Urinary bladder (tissue), 4 donors: Measurements from ENCODE around the gene CRCP. TPM values are rescaled to one million over a fixed set of nuclear protein-coding genes. Genes with fewer than 3 reads are reported as not detected.

ENCODE experiments used
- DNase-seq: peaks from one replicate; pipeline ENCODE4 v3.0.0-alpha.2; 2015; ENCODE audit errors: extremely low spot score
- H3K27ac ChIP-seq: one replicate; pipeline ENCODE4 v1.5.1; 2013; ENCODE audit warnings: low read depth, mild to moderate bottlenecking, moderate library complexity
- H3K36me3 ChIP-seq: one replicate; pipeline ENCODE4 v1.6.1; 2013; ENCODE audit warnings: mild to moderate bottlenecking, moderate library complexity; ENCODE audit not compliant: insufficient read depth
- H3K4me1 ChIP-seq: one replicate; pipeline ENCODE4 v1.6.1; 2013; ENCODE audit warnings: mild to moderate bottlenecking, moderate library complexity; ENCODE audit not compliant: insufficient read depth
- H3K4me3 ChIP-seq: one replicate; pipeline ENCODE4 v1.5.1; 2013; ENCODE audit warnings: low read depth, low read length
- WGBS: extraction: QIAGEN DNeasy Blood & Tissue Kit; methylation state at CpG from one replicate; pipeline ENCODE4 v1.1.7; 2013; 5-methylcytosine and 5-hydroxymethylcytosine counted together
- polyA plus RNA-seq: library from polyadenylated mRNA; stranded (reverse); fragments of 200-250 nt; gene quantifications from one replicate; pipeline ENCODE4 v1.2.3, GENCODE V29; 2013
- total RNA-seq: library from RNA; depleted of rRNA; stranded (reverse); fragments of >200 nt; gene quantifications from one replicate; pipeline ENCODE4 v1.2.3, GENCODE V29; 2014
- donor health status: healthy with polysubstance abuse.
- donor health status: healthy.

Gene CRCP
- total and polyA plus RNA-seq, 2 donors = 23.1 to 33.2 TPM

- Histone ChIP-seq H3K4me3 (no peak overlapping the region), H3K27ac (no peak overlapping the region), H3K4me1 (no peaks in the 10 kb centered on the region), H3K36me3 (no peaks in the 10 kb centered on the region)
- no peak for DNase-seq
- WGBS = 60% methylated on average over 2 of the region's 2 CpGs
These were observed 62.3 kb downstream of the CRCP start for GRCh38 chr7:66176914-66177313.

GRCh38 chr7:66178258-66178657 is 63.6 kb downstream of the CRCP start:
- over 99% methylated on average over 2 of the region's 2 CpGs for WGBS
- Histone ChIP-seq H3K4me3 (no peak overlapping the region), H3K27ac (no peak overlapping the region), H3K36me3 (no peaks in the 10 kb centered on the region), H3K4me1 (no peaks in the 10 kb centered on the region)
- DNase-seq = no peak

- H3K36me3 ChIP-seq = no peaks in the 10 kb centered on the region
- no peak for DNase-seq
- no peak overlapping the region for H3K27ac ChIP-seq
These were observed 66.7 kb downstream of the CRCP start for GRCh38 chr7:66181329-66181728.

GRCh38 chr7:66181845-66182244 is 67.2 kb downstream of the CRCP start:
- Histone ChIP-seq H3K4me1 (no peaks in the 10 kb centered on the region), H3K27ac (no peak overlapping the region), H3K36me3 (no peaks in the 10 kb centered on the region), H3K4me3 (no peak overlapping the region)
- DNase-seq = no peak
- WGBS = 98% methylated on average over 2 of the region's 2 CpGs

More at GRCh38 chr7:66181329-66181728, 66.7 kb downstream of the CRCP start:
- H3K4me1 ChIP-seq = no peaks in the 10 kb centered on the region
- no peak overlapping the region for H3K4me3 ChIP-seq

GRCh38 chr7:66182920-66183319 is 68.3 kb downstream of the CRCP start:
- no peaks in the 10 kb centered on the region for H3K36me3 ChIP-seq
- WGBS = 95% methylated on average over 6 of the region's 6 CpGs
- no peak overlapping the region for H3K4me3 ChIP-seq
- no peak overlapping the region for H3K27ac ChIP-seq
- no peak for DNase-seq
- no peaks in the 10 kb centered on the region for H3K4me1 ChIP-seq

- Histone ChIP-seq H3K4me3 (no peak overlapping the region), H3K27ac (no peak overlapping the region), H3K4me1 (no peaks in the 10 kb centered on the region), H3K36me3 (no peaks in the 10 kb centered on the region)
- WGBS = 68% methylated on average over 2 of the region's 2 CpGs
- no peak for DNase-seq
These were observed 69.1 kb downstream of the CRCP start for GRCh38 chr7:66183700-66184099.

GRCh38 chr7:66185680-66186187 is 71.1 kb downstream of the CRCP start:
- Histone ChIP-seq H3K4me3 (no peak overlapping the region), H3K4me1 (no peaks in the 10 kb centered on the region), H3K36me3 (no peaks in the 10 kb centered on the region), H3K27ac (no peak overlapping the region)
- no peak for DNase-seq
- WGBS = 95% methylated on average over 8 of the region's 8 CpGs

- Histone ChIP-seq H3K27ac (no peak overlapping the region), H3K4me1 (no peaks in the 10 kb centered on the region), H3K4me3 (no peak overlapping the region), H3K36me3 (no peaks in the 10 kb centered on the region)
- no peak for DNase-seq
- 94% methylated on average over 4 of the region's 4 CpGs for WGBS
These were observed 72.3 kb downstream of the CRCP start for GRCh38 chr7:66186991-66187390.

- no peaks in the 10 kb centered on the region for H3K4me1 ChIP-seq
- WGBS = 25% methylated on average over 1 of the region's 1 CpG
- H3K27ac ChIP-seq = no peak overlapping the region
- H3K36me3 ChIP-seq = no peaks in the 10 kb centered on the region
- no peak overlapping the region for H3K4me3 ChIP-seq
- no peak for DNase-seq
These were observed 73.3 kb downstream of the CRCP start for GRCh38 chr7:66187905-66188304.

GRCh38 chr7:66188645-66189044 is 74.0 kb downstream of the CRCP start:
- WGBS = 95% methylated on average over 2 of the region's 2 CpGs
- Histone ChIP-seq H3K4me1 (no peaks in the 10 kb centered on the region), H3K27ac (no peak overlapping the region), H3K36me3 (no peaks in the 10 kb centered on the region), H3K4me3 (no peak overlapping the region)
- no peak for DNase-seq

- no peak for DNase-seq
- H3K4me1 ChIP-seq = no peaks in the 10 kb centered on the region
- no peaks in the 10 kb centered on the region for H3K36me3 ChIP-seq
- H3K27ac ChIP-seq = no peak overlapping the region
- WGBS = 93% methylated on average over 7 of the region's 7 CpGs
- no peak overlapping the region for H3K4me3 ChIP-seq
These were observed 75.3 kb downstream of the CRCP start for GRCh38 chr7:66189695-66190503.

- H3K36me3 ChIP-seq = no peaks in the 10 kb centered on the region
- no peak overlapping the region for H3K27ac ChIP-seq
- WGBS = 80% methylated on average over 5 of the region's 5 CpGs
These were observed 75.8 kb downstream of the CRCP start for GRCh38 chr7:66190504-66190857.

GRCh38 chr7:66193146-66193725 is 78.6 kb downstream of the CRCP start:
- H3K4me1 ChIP-seq = no peaks in the 10 kb centered on the region
- no peaks in the 10 kb centered on the region for H3K36me3 ChIP-seq
- no peak overlapping the region for H3K27ac ChIP-seq
- 78% methylated on average over 6 of the region's 6 CpGs for WGBS
- no peak overlapping the region for H3K4me3 ChIP-seq
- no peak for DNase-seq

More at GRCh38 chr7:66190504-66190857, 75.8 kb downstream of the CRCP start:
- Histone ChIP-seq H3K4me3 (no peak overlapping the region), H3K4me1 (no peaks in the 10 kb centered on the region)
- DNase-seq = no peak

GRCh38 chr7:66198469-66198868 is 83.8 kb downstream of the CRCP start:
- 35% methylated on average over 2 of the region's 2 CpGs for WGBS
- DNase-seq = no peak
- no peaks in the 10 kb centered on the region for H3K4me1 ChIP-seq
- H3K36me3 ChIP-seq = no peaks in the 10 kb centered on the region
- H3K27ac ChIP-seq = no peak overlapping the region
- H3K4me3 ChIP-seq = no peak overlapping the region
